NCI-H146 (cell line): ENCODE results near the gene IL12A.
A peak's percentile ranks its signal among the peaks of the same experiment; 100 is the strongest.

Experiments used
- DNase-seq: peaks from one replicate; lab custom pipeline; 2025; lab: John Stamatoyannopoulos, UW

Gene IL12A

GRCh38 chr3:159989973-159990846 lies 1.6 kb downstream of the IL12A start:
- no peak for DNase-seq

- DNase-seq = no peak
Observed at GRCh38 chr3:159991591-159991990, 3.0 kb downstream of the IL12A start.

- DNase-seq = no peak
Observed at GRCh38 chr3:159992589-159992988, 4.0 kb downstream of the IL12A start.

GRCh38 chr3:159994182-159994581 lies 5.5 kb downstream of the IL12A start:
- DNase-seq = no peak

GRCh38 chr3:159995091-159995490 lies 6.5 kb downstream of the IL12A start:
- no peak for DNase-seq

GRCh38 chr3:159996018-159996417 lies 7.4 kb downstream of the IL12A start:
- no peak for DNase-seq

- DNase-seq = no peak
Observed at GRCh38 chr3:159996959-159997358, 8.3 kb downstream of the IL12A start.

- no peak for DNase-seq
Observed at GRCh38 chr3:160001148-160001760, 12.6 kb downstream of the IL12A start.

GRCh38 chr3:160001850-160002623 lies 13.4 kb downstream of the IL12A start:
- DNase-seq = no peak

- peak; percentile 73 for DNase-seq
Observed at GRCh38 chr3:160003520-160004128, 15.0 kb downstream of the IL12A start.

GRCh38 chr3:160005004-160005403 lies 16.4 kb downstream of the IL12A start:
- no peak for DNase-seq

GRCh38 chr3:160006282-160007163 lies 17.9 kb downstream of the IL12A start:
- DNase-seq = peak; percentile 68

- DNase-seq = no peak
Observed at GRCh38 chr3:160008961-160009360, 20.3 kb downstream of the IL12A start.

GRCh38 chr3:160009525-160009924 lies 20.9 kb downstream of the IL12A start:
- DNase-seq = no peak

GRCh38 chr3:160010578-160010977 lies 21.9 kb downstream of the IL12A start:
- DNase-seq = no peak

- DNase-seq = no peak
Observed at GRCh38 chr3:160012108-160012507, 23.5 kb downstream of the IL12A start.

- DNase-seq = no peak
Observed at GRCh38 chr3:160016972-160017371, 28.3 kb downstream of the IL12A start.

- DNase-seq = no peak
Observed at GRCh38 chr3:160018959-160019358, 30.3 kb downstream of the IL12A start.

GRCh38 chr3:160020057-160020711 lies 31.5 kb downstream of the IL12A start:
- DNase-seq = no peak

- DNase-seq = no peak
Observed at GRCh38 chr3:160022068-160022467, 33.4 kb downstream of the IL12A start.

GRCh38 chr3:160023476-160023875 lies 34.8 kb downstream of the IL12A start:
- DNase-seq = no peak
